ENCODE data around the gene CEP295NL. TPM values are rescaled to one million over a fixed set of nuclear protein-coding genes. Genes with fewer than 3 reads are reported as not detected.

The CEP295NL gene
- total and polyA plus RNA-seq, 2 of the 8 experiments (the other 6 are each of a cell fraction or from before 2014, with no cell fraction given), result 0.06 to 2.0 TPM

GRCh38 chr17:78895322-78895721, 7.7 kb downstream of the CEP295NL start (continued):
- TF ChIP-seq CHD7 (IDR thresholded peaks at IDR 0.05; ENCODE audit: insufficient replicate concordance, low read length), result no peak
- no peak for TF ChIP-seq MAFK (IDR thresholded peaks at IDR 0.05; ENCODE audit: low read depth, low read length)
- TF ChIP-seq RFX5 (IDR thresholded peaks at IDR 0.05; ENCODE audit: borderline replicate concordance, low read depth, low read length), result no peak
- no peak for TF ChIP-seq TBP (IDR thresholded peaks at IDR 0.05; ENCODE audit: low read depth, low read length)
- TF ChIP-seq CHD2 (IDR thresholded peaks at IDR 0.05; ENCODE audit: low read length), result no peak
- TF ChIP-seq TAF7 (optimal IDR thresholded peaks at IDR 0.05; ENCODE audit: borderline replicate concordance, low read depth, low read length), result no peak
- no peak for TF ChIP-seq NANOG (IDR thresholded peaks at IDR 0.05; ENCODE audit: insufficient read depth, low read depth, low read length, poor library complexity, severe bottlenecking)
- TF ChIP-seq BRCA1 (IDR thresholded peaks at IDR 0.05; ENCODE audit: low read depth, low read length), result no peak
- TF ChIP-seq EZH2 (IDR thresholded peaks at IDR 0.05; ENCODE audit: low read depth, low read length, severe bottlenecking), result no peak
- no peak for TF ChIP-seq CTBP2 (IDR thresholded peaks at IDR 0.05; ENCODE audit: borderline replicate concordance, insufficient read depth, insufficient read length, low read length)
- TF ChIP-seq HDAC2 (IDR thresholded peaks at IDR 0.05; ENCODE audit: borderline replicate concordance in 1 of 2, low read depth in 2 of 2, low read length in 2 of 2), result no peak
- TF ChIP-seq POU5F1 (IDR thresholded peaks at IDR 0.05; ENCODE audit: low read depth, low read length), result no peak

Data from H1 (cell line).